CD4-positive, CD25-positive, alpha-beta regulatory T cell (primary cell): ENCODE measurements around the gene PRDM12. TPM values are rescaled to one million over a fixed set of nuclear protein-coding genes. Genes with fewer than 3 reads are reported as not detected.

Experiments used
- ATAC-seq, 2 donors: fragments of 150-1000 bp; cut with Tn5 transposase; one replicate each; pipeline ENCODE4 v1.10.0; 2021; ENCODE audit warnings: low read depth in 2 of 2, moderate number of reproducible peaks in 2 of 2, moderate library complexity in 1 of 2
- DNase-seq, 3 donors: peaks; one replicate each; pipeline versions ENCODE4 v3.0.0 to v3.0.0-alpha.2; 2012 to 2022; ENCODE audit warnings: mixed read lengths in 1 of 3
- H3K27ac ChIP-seq: one replicate; pipeline ENCODE4 v1.7.0; 2013; ENCODE audit warnings: mild to moderate bottlenecking, low read length; ENCODE audit not compliant: insufficient read depth, poor library complexity, severe bottlenecking
- H3K27me3 ChIP-seq: one replicate; pipeline ENCODE4 v1.7.0; 2013; ENCODE audit warnings: low read length; ENCODE audit not compliant: control insufficient read depth, insufficient read depth
- H3K36me3 ChIP-seq: one replicate; pipeline ENCODE4 v1.7.0; 2013; ENCODE audit warnings: mild to moderate bottlenecking, low read length, moderate library complexity; ENCODE audit not compliant: control insufficient read depth, insufficient read depth
- H3K4me1 ChIP-seq: 2 replicates; pipeline ENCODE4 v1.7.0; 2013; ENCODE audit warnings: mild to moderate bottlenecking, low read length; ENCODE audit not compliant: insufficient read depth, control insufficient read depth, poor library complexity, severe bottlenecking
- H3K4me3 ChIP-seq: one replicate; pipeline ENCODE4 v1.7.0; 2013; ENCODE audit warnings: low read depth, mild to moderate bottlenecking, low read length, moderate library complexity
- H3K9me3 ChIP-seq, 2 experiments: 1 replicate in 1 of 2; 2 replicates in 1 of 2; pipeline ENCODE4 v1.7.0; 2013; ENCODE audit warnings: low read length in 2 of 2, mild to moderate bottlenecking in 1 of 2, moderate library complexity in 1 of 2; ENCODE audit not compliant: control insufficient read depth in 2 of 2
- H3K27ac Mint-ChIP-seq, 3 donors: one replicate each; pipeline ENCODE4 v1.8.0; 2020 to 2022; ENCODE audit warnings: mild to moderate bottlenecking in 3 of 3, mixed read lengths in 3 of 3, moderate library complexity in 2 of 3
- H3K27me3 Mint-ChIP-seq: one replicate; pipeline ENCODE4 v1.8.0; 2022; ENCODE audit warnings: mild to moderate bottlenecking, mixed read lengths
- H3K36me3 Mint-ChIP-seq: one replicate; pipeline ENCODE4 v1.8.0; 2020; ENCODE audit warnings: mixed read lengths
- H3K4me1 Mint-ChIP-seq, 4 donors: one replicate each; pipeline ENCODE4 v1.8.0; 2020 to 2022; ENCODE audit warnings: mixed read lengths in 4 of 4, mild to moderate bottlenecking in 1 of 4
- H3K4me3 Mint-ChIP-seq, 4 donors: one replicate each; pipeline ENCODE4 v1.8.0; 2020 to 2022; ENCODE audit warnings: mild to moderate bottlenecking in 4 of 4, mixed read lengths in 4 of 4, moderate library complexity in 3 of 4
- H3K9me3 Mint-ChIP-seq, 7 donors: one replicate each; pipeline ENCODE4 v1.8.0; 2020 to 2022; ENCODE audit warnings: mixed read lengths in 7 of 7, mild to moderate bottlenecking in 3 of 7, moderate library complexity in 2 of 7
- polyA plus RNA-seq, 4 donors: library from polyadenylated mRNA; unstranded; fragments of 300-500 nt; fragmentation: Illumina TruSeq; gene quantifications; one replicate each; pipeline ENCODE4 v1.2.3, GENCODE V29; 2021
- total RNA-seq: library from RNA; stranded (reverse); gene quantifications from one replicate; pipeline ENCODE4 v1.2.3, GENCODE V29; 2022

Gene PRDM12
- total and polyA plus RNA-seq, 5 donors from 2014 or later, result 0.10 TPM; not detected in 4

GRCh38 chr9:130669965-130670364 lies 5.6 kb downstream of the PRDM12 start:
- peaks cover 0 to 10% (median 5%) of the 10 kb centered on the region in 4 donors for H3K4me1 Mint-ChIP-seq
- Histone ChIP-seq H3K9me3 (no peaks in the 10 kb centered on the region), H3K4me3 (no peak overlapping the region), H3K27ac (no peak overlapping the region), H3K36me3 (no peaks in the 10 kb centered on the region), H3K27me3 (peaks cover 12% of the 10 kb centered on the region), H3K4me1 (peaks cover 14% of the 10 kb centered on the region)
- no peaks in the 10 kb centered on the region for H3K9me3 Mint-ChIP-seq
- H3K4me3 Mint-ChIP-seq, result no peak overlapping the region
- no peak for DNase-seq
- no peak overlapping the region for H3K27ac Mint-ChIP-seq
- no peaks in the 10 kb centered on the region for H3K36me3 Mint-ChIP-seq
- peaks cover 48% of the 10 kb centered on the region for H3K27me3 Mint-ChIP-seq
- ATAC-seq, result no peak

GRCh38 chr9:130670644-130671043 lies 6.2 kb downstream of the PRDM12 start:
- Histone ChIP-seq H3K9me3 (no peaks in the 10 kb centered on the region), H3K4me1 (peaks cover 11% of the 10 kb centered on the region), H3K27me3 (peaks cover 8% of the 10 kb centered on the region), H3K4me3 (no peak overlapping the region), H3K27ac (no peak overlapping the region), H3K36me3 (no peaks in the 10 kb centered on the region)
- H3K36me3 Mint-ChIP-seq, result no peaks in the 10 kb centered on the region
- no peaks in the 10 kb centered on the region for H3K9me3 Mint-ChIP-seq
- H3K4me3 Mint-ChIP-seq, result peak overlapping the region in 1 of 4 donors; percentile 51
- DNase-seq (no peak), ATAC-seq (no peak)
- H3K27ac Mint-ChIP-seq, result no peak overlapping the region
- peaks cover 43% of the 10 kb centered on the region for H3K27me3 Mint-ChIP-seq
- peaks cover 0 to 5% (median 1%) of the 10 kb centered on the region in 4 donors for H3K4me1 Mint-ChIP-seq

GRCh38 chr9:130672466-130672865 lies 8.1 kb downstream of the PRDM12 start:
- no peak overlapping the region for H3K4me3 Mint-ChIP-seq
- Histone ChIP-seq H3K4me1 (no peaks in the 10 kb centered on the region), H3K36me3 (no peaks in the 10 kb centered on the region), H3K27me3 (peaks cover 6% of the 10 kb centered on the region), H3K9me3 (no peaks in the 10 kb centered on the region), H3K27ac (no peak overlapping the region), H3K4me3 (no peak overlapping the region)
- peaks cover 0 to 5% (median 0%) of the 10 kb centered on the region in 4 donors for H3K4me1 Mint-ChIP-seq
- peaks cover 31% of the 10 kb centered on the region for H3K27me3 Mint-ChIP-seq
- no peaks in the 10 kb centered on the region for H3K9me3 Mint-ChIP-seq
- ATAC-seq, result no peak
- DNase-seq, result no peak
- no peaks in the 10 kb centered on the region for H3K36me3 Mint-ChIP-seq
- H3K27ac Mint-ChIP-seq, result no peak overlapping the region

- peaks cover 0 to 5% (median 0%) of the 10 kb centered on the region in 4 donors for H3K4me1 Mint-ChIP-seq
- Histone ChIP-seq H3K27ac (no peak overlapping the region), H3K4me1 (no peaks in the 10 kb centered on the region), H3K9me3 (no peaks in the 10 kb centered on the region), H3K36me3 (no peaks in the 10 kb centered on the region), H3K4me3 (no peak overlapping the region), H3K27me3 (peaks cover under 1% of the 10 kb centered on the region)
- H3K36me3 Mint-ChIP-seq, result no peaks in the 10 kb centered on the region
- no peak overlapping the region for H3K4me3 Mint-ChIP-seq
- H3K9me3 Mint-ChIP-seq, result no peaks in the 10 kb centered on the region
- DNase-seq (no peak), ATAC-seq (no peak)
- peaks cover 28% of the 10 kb centered on the region for H3K27me3 Mint-ChIP-seq
- H3K27ac Mint-ChIP-seq, result no peak overlapping the region
These were observed 8.7 kb downstream of the PRDM12 start for GRCh38 chr9:130672933-130673615.

GRCh38 chr9:130675396-130675795 lies 11.0 kb downstream of the PRDM12 start:
- ATAC-seq (no peak), DNase-seq (no peak)
- Mint-ChIP-seq H3K27me3 (peaks cover 20% of the 10 kb centered on the region), H3K27ac (no peak overlapping the region), H3K4me1 (peaks cover 0 to 5% (median 0%) of the 10 kb centered on the region in 4 donors), H3K4me3 (no peak overlapping the region), H3K9me3 (no peaks in the 10 kb centered on the region), H3K36me3 (no peaks in the 10 kb centered on the region)
- Histone ChIP-seq H3K36me3 (no peaks in the 10 kb centered on the region), H3K4me3 (no peak overlapping the region), H3K4me1 (no peaks in the 10 kb centered on the region), H3K9me3 (no peaks in the 10 kb centered on the region), H3K27ac (no peak overlapping the region), H3K27me3 (no peaks in the 10 kb centered on the region)

GRCh38 chr9:130677252-130677651 lies 12.9 kb downstream of the PRDM12 start:
- ATAC-seq (no peak), DNase-seq (no peak)
- H3K27ac Mint-ChIP-seq, result no peak overlapping the region
- no peak overlapping the region for H3K4me3 Mint-ChIP-seq
- H3K27ac ChIP-seq, result no peak overlapping the region
- no peak overlapping the region for H3K4me3 ChIP-seq
- no peaks in the 10 kb centered on the region for H3K36me3 Mint-ChIP-seq
- H3K36me3 ChIP-seq, result no peaks in the 10 kb centered on the region
- H3K9me3 ChIP-seq, result no peaks in the 10 kb centered on the region
- H3K9me3 Mint-ChIP-seq, result no peaks in the 10 kb centered on the region
- peaks cover 17% of the 10 kb centered on the region for H3K27me3 Mint-ChIP-seq
- no peaks in the 10 kb centered on the region for H3K27me3 ChIP-seq
- peaks cover 13% of the 10 kb centered on the region for H3K4me1 ChIP-seq
- H3K4me1 Mint-ChIP-seq, result peaks cover 0 to 3% (median 1%) of the 10 kb centered on the region in 4 donors

- peaks cover 3% of the 10 kb centered on the region for H3K27me3 ChIP-seq
- peaks cover 0 to 16% (median 4%) of the 10 kb centered on the region in 4 donors for H3K4me1 Mint-ChIP-seq
- peaks cover 17% of the 10 kb centered on the region for H3K4me1 ChIP-seq
- H3K4me3 Mint-ChIP-seq, result peak overlapping the region; percentile 40 to 73 (median 66)
- peaks cover 33% of the 10 kb centered on the region for H3K27me3 Mint-ChIP-seq
- DNase-seq, result peak in 2 of 3 donors; percentile 14 to 58
- no peaks in the 10 kb centered on the region for H3K36me3 Mint-ChIP-seq
- H3K9me3 Mint-ChIP-seq, result no peaks in the 10 kb centered on the region
- no peak overlapping the region for H3K27ac Mint-ChIP-seq
- H3K4me3 ChIP-seq, result no peak overlapping the region
- ATAC-seq, result peak; percentile 41 to 53
- H3K27ac ChIP-seq, result no peak overlapping the region
- no peaks in the 10 kb centered on the region for H3K36me3 ChIP-seq
- peaks cover 4 to 6% of the 10 kb centered on the region in 2 experiments for H3K9me3 ChIP-seq
These were observed 16.7 kb downstream of the PRDM12 start for GRCh38 chr9:130680836-130681768.
